GM12878 (cell line): ENCODE data around the gene PIM2. TPM values are rescaled to one million over a fixed set of nuclear protein-coding genes. Genes with fewer than 3 reads are reported as not detected.

Experiments
- MEF2B ChIP-seq: fragments of 450-650 bp; IDR thresholded peaks from 2 replicates; pipeline ENCODE4 v1.6.1; 2018; ENCODE audit warnings: mild to moderate bottlenecking, moderate library complexity; ENCODE audit not compliant: partially characterized antibody, poor library complexity, severe bottlenecking
- MXI1 ChIP-seq: fragments of 150-350 bp; IDR thresholded peaks from 2 replicates; pipeline ENCODE4 v1.6.1; 2011; ENCODE audit warnings: low read depth, mild to moderate bottlenecking, inconsistent platforms, low read length, improper control_type of control experiment
- PAX5 ChIP-seq: IDR thresholded peaks from 2 replicates; pipeline ENCODE4 v1.6.1; 2011; ENCODE audit warnings: low read depth, low read length, borderline replicate concordance
- POLR2AphosphoS2 ChIP-seq: IDR thresholded peaks from 2 replicates; pipeline ENCODE4 v1.6.1; 2011; ENCODE audit warnings: low read depth, mild to moderate bottlenecking, low read length, improper control_type of control experiment, moderate library complexity
- YY1 ChIP-seq: IDR thresholded peaks from 2 replicates; pipeline ENCODE4 v1.6.1; 2011; ENCODE audit warnings: low read depth, mild to moderate bottlenecking, low read length
- ZNF207 ChIP-seq: fragments of 450-650 bp; IDR thresholded peaks from 2 replicates; pipeline ENCODE4 v1.6.1; 2014; ENCODE audit warnings: antibody characterized with exemption, mild to moderate bottlenecking, borderline replicate concordance
- polyA plus RNA-seq, 11 experiments: library from polyadenylated mRNA; depleted of rRNA in 4 of 11; unstranded in 6 of 11; stranded (reverse) in 5 of 11; fragments of >200 nt; fragmentation: Nextera tagmentation in 4 of 11; fragmentation: Illumina TruSeq in 1 of 11; extraction: Ambion mirVana in 4 of 11; extraction: Trizol in 1 of 11; gene quantifications; 1 replicate in 1 of 11; 2 replicates in 10 of 11; pipeline versions ENCODE4 v1.2.1 to v1.2.3, GENCODE V29; 2011 to 2016; ENCODE audit warnings: inconsistent platforms in 2 of 11, missing spikeins in 2 of 11, low read depth in 1 of 11
- total RNA-seq, 4 experiments: library from RNA; depleted of rRNA in 3 of 4; stranded (reverse); fragments of >200 nt in 3 of 4; fragmentation: Illumina TruSeq in 1 of 4; extraction: Trizol in 1 of 4; gene quantifications; 2 replicates each; pipeline versions ENCODE4 v1.2.1 to v1.2.3, GENCODE V29; 2013 to 2021
- TF ChIP-seq, protein P1 (sequence below): fragments of 450-650 bp; IDR thresholded peaks from 2 replicates; pipeline ENCODE4 v1.6.1; 2018; ENCODE audit warnings: borderline replicate concordance, mild to moderate bottlenecking; ENCODE audit not compliant: partially characterized antibody

PIM2 gene
- total and polyA plus RNA-seq, 10 of the 15 experiments (the other 5 are each of a cell fraction or from before 2014, with no cell fraction given): 19.2 to 96.8 (median 32.3) TPM

DNA sequence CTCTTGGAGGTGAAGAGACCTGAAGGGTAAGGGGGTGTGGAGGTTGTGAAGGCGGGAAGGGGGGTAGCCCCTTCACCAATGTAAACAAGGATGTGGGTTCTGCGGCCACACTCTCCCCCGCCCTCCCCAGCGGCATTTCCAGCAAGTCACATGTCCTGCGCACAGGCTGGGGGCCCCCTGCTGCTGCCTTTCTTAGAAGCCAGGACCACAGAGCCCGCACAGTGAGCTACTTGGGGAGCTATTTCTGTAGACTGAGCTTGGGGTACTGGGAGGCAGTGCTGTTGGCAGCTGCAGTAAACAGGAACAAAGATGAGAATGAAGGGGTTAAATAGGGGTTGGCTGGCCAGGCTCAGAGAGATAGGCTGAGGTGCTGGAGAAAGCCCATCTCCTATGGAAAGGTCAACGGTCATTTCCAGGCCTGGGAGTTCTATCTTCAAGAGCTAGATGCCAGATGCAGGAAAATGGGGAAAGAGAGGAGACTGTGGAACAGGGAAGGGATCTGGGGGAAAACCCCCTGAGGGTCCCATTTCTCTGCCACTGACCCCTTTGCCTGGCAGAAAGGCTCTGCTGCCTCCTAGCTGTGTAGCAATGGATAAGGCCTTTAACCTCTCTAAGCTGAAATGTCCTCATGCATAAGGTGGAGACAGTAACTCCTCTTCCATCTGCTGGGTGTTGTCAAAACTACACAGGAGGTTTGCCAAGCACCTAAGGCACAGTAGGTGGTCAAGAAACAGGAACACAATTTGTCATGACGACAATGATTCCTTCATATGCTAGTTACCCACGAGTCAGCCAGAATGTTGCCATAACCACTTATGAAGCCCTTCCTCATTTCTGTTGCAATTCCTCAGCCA, 18.5 kb upstream of the PIM2 start (continued):
- TF ChIP-seq MEF2B (peak; percentile 96), POLR2AphosphoS2 (peak; percentile 82), PAX5 (peak; percentile 90), MXI1 (peak; percentile 50; the same call in 1 of the 2 replicates), ZNF207 (no peak), YY1 (peak; percentile 40; the same call in 1 of the 2 replicates)
- TF ChIP-seq, protein P1, sequence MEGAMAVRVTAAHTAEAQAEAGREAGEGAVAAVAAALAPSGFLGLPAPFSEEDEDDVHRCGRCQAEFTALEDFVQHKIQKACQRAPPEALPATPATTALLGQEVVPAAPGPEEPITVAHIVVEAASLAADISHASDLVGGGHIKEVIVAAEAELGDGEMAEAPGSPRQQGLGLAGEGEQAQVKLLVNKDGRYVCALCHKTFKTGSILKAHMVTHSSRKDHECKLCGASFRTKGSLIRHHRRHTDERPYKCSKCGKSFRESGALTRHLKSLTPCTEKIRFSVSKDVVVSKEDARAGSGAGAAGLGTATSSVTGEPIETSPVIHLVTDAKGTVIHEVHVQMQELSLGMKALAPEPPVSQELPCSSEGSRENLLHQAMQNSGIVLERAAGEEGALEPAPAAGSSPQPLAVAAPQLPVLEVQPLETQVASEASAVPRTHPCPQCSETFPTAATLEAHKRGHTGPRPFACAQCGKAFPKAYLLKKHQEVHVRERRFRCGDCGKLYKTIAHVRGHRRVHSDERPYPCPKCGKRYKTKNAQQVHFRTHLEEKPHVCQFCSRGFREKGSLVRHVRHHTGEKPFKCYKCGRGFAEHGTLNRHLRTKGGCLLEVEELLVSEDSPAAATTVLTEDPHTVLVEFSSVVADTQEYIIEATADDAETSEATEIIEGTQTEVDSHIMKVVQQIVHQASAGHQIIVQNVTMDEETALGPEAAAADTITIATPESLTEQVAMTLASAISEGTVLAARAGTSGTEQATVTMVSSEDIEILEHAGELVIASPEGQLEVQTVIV: no peak
